ENCODE data around the gene TMEM218. TPM values are rescaled to one million over a fixed set of nuclear protein-coding genes. Genes with fewer than 3 reads are reported as not detected.

TMEM218 gene
- total RNA-seq, 1 donor from 2014 or later = 11.9 TPM

GRCh38 chr11:125146232-125146631 is 34.8 kb upstream of the TMEM218 start:
- Histone ChIP-seq H3K36me3 (ENCODE audit: insufficient read depth, low read length) (no peaks in the 10 kb centered on the region), H3K4me1 (ENCODE audit: insufficient read depth, low read length) (no peaks in the 10 kb centered on the region), H3K27me3 (ENCODE audit: insufficient read depth, low read length) (no peaks in the 10 kb centered on the region), H3K79me2 (ENCODE audit: insufficient read depth, low read length) (no peaks in the 10 kb centered on the region), H2AFZ (ENCODE audit: low read depth, low read length) (no peak overlapping the region), H3K4me3 (ENCODE audit: insufficient read depth, low read depth, low read length) (no peak overlapping the region), H3K4me2 (ENCODE audit: low read length) (no peak overlapping the region), H3K27ac (ENCODE audit: low read depth, low read length) (no peak overlapping the region), H3K9ac (ENCODE audit: low read length) (no peak overlapping the region), H3K9me3 (ENCODE audit: insufficient read depth, low read depth, low read length) (no peaks in the 10 kb centered on the region), H4K20me1 (ENCODE audit: insufficient read depth, low read length) (no peaks in the 10 kb centered on the region)
- no peak overlapping the region for H3K27ac Mint-ChIP-seq (ENCODE audit: unreplicated experiment)
- no peak for DNase-seq (ENCODE audit: low read depth)
- no peak for FAIRE-seq
- H3K4me3 Mint-ChIP-seq (ENCODE audit: unreplicated experiment) = no peak overlapping the region
- H3K4me1 Mint-ChIP-seq (ENCODE audit: low read depth, unreplicated experiment) = peaks cover 6% of the 10 kb centered on the region
- no peaks in the 10 kb centered on the region for H3K9me3 Mint-ChIP-seq (ENCODE audit: unreplicated experiment)
- H3K36me3 Mint-ChIP-seq (ENCODE audit: low read depth, unreplicated experiment) = no peaks in the 10 kb centered on the region
- TF ChIP-seq EZH2 (IDR thresholded peaks at IDR 0.05; ENCODE audit: insufficient read depth, low read length) (no peak), CTCF (IDR thresholded peaks at IDR 0.05; ENCODE audit: insufficient read depth, low read depth, low read length) (no peak)
- peaks cover 26% of the 10 kb centered on the region for H3K27me3 Mint-ChIP-seq (ENCODE audit: low read depth, unreplicated experiment)

GRCh38 chr11:125141686-125142535 is 30.5 kb upstream of the TMEM218 start:
- H3K9me3 ChIP-seq (ENCODE audit: insufficient read depth, low read depth, low read length) = no peaks in the 10 kb centered on the region
- H3K36me3 ChIP-seq (ENCODE audit: insufficient read depth, low read length) = no peaks in the 10 kb centered on the region
- Mint-ChIP-seq H3K27me3 (ENCODE audit: low read depth, unreplicated experiment) (peaks cover 45% of the 10 kb centered on the region), H3K36me3 (ENCODE audit: low read depth, unreplicated experiment) (no peaks in the 10 kb centered on the region), H3K27ac (ENCODE audit: unreplicated experiment) (no peak overlapping the region), H3K4me3 (ENCODE audit: unreplicated experiment) (no peak overlapping the region), H3K9me3 (ENCODE audit: unreplicated experiment) (no peaks in the 10 kb centered on the region), H3K4me1 (ENCODE audit: low read depth, unreplicated experiment) (peaks cover 14% of the 10 kb centered on the region)
- TF ChIP-seq CTCF (IDR thresholded peaks at IDR 0.05; ENCODE audit: insufficient read depth, low read depth, low read length) (peak; percentile 75), EZH2 (IDR thresholded peaks at IDR 0.05; ENCODE audit: insufficient read depth, low read length) (no peak)
- H3K79me2 ChIP-seq (ENCODE audit: insufficient read depth, low read length) = no peaks in the 10 kb centered on the region
- H3K4me1 ChIP-seq (ENCODE audit: insufficient read depth, low read length) = no peaks in the 10 kb centered on the region
- no peak overlapping the region for H3K27ac ChIP-seq (ENCODE audit: low read depth, low read length)
- H4K20me1 ChIP-seq (ENCODE audit: insufficient read depth, low read length) = no peaks in the 10 kb centered on the region
- H3K9ac ChIP-seq (ENCODE audit: low read length) = no peak overlapping the region
- DNase-seq (ENCODE audit: low read depth) (no peak), FAIRE-seq (no peak)
- H3K27me3 ChIP-seq (ENCODE audit: insufficient read depth, low read length) = peaks cover 4% of the 10 kb centered on the region
- peak overlapping the region; percentile 58 for H3K4me2 ChIP-seq (ENCODE audit: low read length)
- H2AFZ ChIP-seq (ENCODE audit: low read depth, low read length) = no peak overlapping the region
- no peak overlapping the region for H3K4me3 ChIP-seq (ENCODE audit: insufficient read depth, low read depth, low read length)

DNA sequence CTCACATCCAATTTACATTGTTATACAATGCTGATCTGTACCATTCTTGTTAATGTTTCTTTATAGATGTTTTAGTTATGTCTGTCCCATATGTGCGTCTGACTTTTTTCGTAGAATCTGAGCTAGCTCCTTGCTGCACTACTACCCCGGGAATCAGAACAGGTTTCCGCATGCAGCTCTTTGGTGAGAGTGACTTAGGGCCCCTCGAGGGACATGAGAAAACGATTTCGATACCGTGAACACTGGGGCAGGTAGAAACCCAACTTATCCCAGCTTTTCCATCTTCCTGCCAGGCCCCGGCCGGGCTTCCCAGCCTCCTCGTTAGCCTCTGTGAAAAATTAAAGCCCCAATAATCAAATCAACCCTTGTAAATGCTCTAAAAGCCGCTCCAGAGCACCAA is 29.8 kb upstream of the TMEM218 start:
- no peak for TF ChIP-seq EZH2 (IDR thresholded peaks at IDR 0.05; ENCODE audit: insufficient read depth, low read length)
- TF ChIP-seq CTCF (IDR thresholded peaks at IDR 0.05; ENCODE audit: insufficient read depth, low read depth, low read length) = no peak
- FAIRE-seq (no peak), DNase-seq (ENCODE audit: low read depth) (no peak)
- H3K4me3 Mint-ChIP-seq (ENCODE audit: unreplicated experiment) = no peak overlapping the region
- no peak overlapping the region for H2AFZ ChIP-seq (ENCODE audit: low read depth, low read length)
- no peak overlapping the region for H3K27ac ChIP-seq (ENCODE audit: low read depth, low read length)
- no peaks in the 10 kb centered on the region for H3K79me2 ChIP-seq (ENCODE audit: insufficient read depth, low read length)
- no peak overlapping the region for H3K27ac Mint-ChIP-seq (ENCODE audit: unreplicated experiment)
- no peak overlapping the region for H3K9ac ChIP-seq (ENCODE audit: low read length)
- peaks cover 9% of the 10 kb centered on the region for H3K4me1 Mint-ChIP-seq (ENCODE audit: low read depth, unreplicated experiment)
- H3K9me3 Mint-ChIP-seq (ENCODE audit: unreplicated experiment) = no peaks in the 10 kb centered on the region
- no peaks in the 10 kb centered on the region for H4K20me1 ChIP-seq (ENCODE audit: insufficient read depth, low read length)
- no peak overlapping the region for H3K4me3 ChIP-seq (ENCODE audit: insufficient read depth, low read depth, low read length)
- no peak overlapping the region for H3K4me2 ChIP-seq (ENCODE audit: low read length)
- peaks cover 4% of the 10 kb centered on the region for H3K27me3 ChIP-seq (ENCODE audit: insufficient read depth, low read length)
- H3K36me3 ChIP-seq (ENCODE audit: insufficient read depth, low read length) = no peaks in the 10 kb centered on the region
- no peaks in the 10 kb centered on the region for H3K36me3 Mint-ChIP-seq (ENCODE audit: low read depth, unreplicated experiment)
- H3K27me3 Mint-ChIP-seq (ENCODE audit: low read depth, unreplicated experiment) = peaks cover 39% of the 10 kb centered on the region
- H3K4me1 ChIP-seq (ENCODE audit: insufficient read depth, low read length) = no peaks in the 10 kb centered on the region
- no peaks in the 10 kb centered on the region for H3K9me3 ChIP-seq (ENCODE audit: insufficient read depth, low read depth, low read length)
